SK-N-MC (cell line): Measurements from ENCODE around the gene UBD.

Experiments
- FOXP2 ChIP-seq: optimal IDR thresholded peaks from 2 replicates; pipeline ENCODE3; 2011; ENCODE audit warnings: mild to moderate bottlenecking, moderate library complexity; ENCODE audit not compliant: insufficient read depth; ENCODE audit errors: extremely low read length, control extremely low read depth
- POLR2AphosphoS5 ChIP-seq: IDR thresholded peaks from 2 replicates; pipeline ENCODE4 v1.6.1; 2012; ENCODE audit warnings: mild to moderate bottlenecking, low read depth, low read length, borderline replicate concordance

- TF ChIP-seq POLR2AphosphoS5: no peak
- TF ChIP-seq FOXP2: no peak
Measured at GRCh38 chr6:29591677-29592076, 32.1 kb upstream of the UBD start.
